OCI-LY1 (cell line): ENCODE data around the gene TRIM9.

Source experiments
- H2AFZ ChIP-seq: fragments of 200-600 bp; sonication (generic), shearing (Covaris generic); 2 replicates; pipeline ENCODE4 v1.6.0; 2014; ENCODE audit warnings: antibody characterized with exemption, mild to moderate bottlenecking, low read length
- H3F3A ChIP-seq: fragments of 200-600 bp; sonication (generic), shearing (Covaris generic); 2 replicates; pipeline ENCODE4 v1.6.0; 2014; ENCODE audit warnings: mild to moderate bottlenecking, antibody characterized with exemption, low read length, moderate library complexity; ENCODE audit not compliant: insufficient read depth
- H3K27ac ChIP-seq: fragments of 200-600 bp; sonication (generic); 2 replicates; pipeline ENCODE4 v1.5.1; 2014; ENCODE audit warnings: low read length, mixed run types, mild to moderate bottlenecking, low read depth; ENCODE audit not compliant: poor library complexity, severe bottlenecking
- H3K27me3 ChIP-seq: fragments of 200-600 bp; sonication (generic); 2 replicates; pipeline ENCODE4 v1.6.0; 2014; ENCODE audit warnings: antibody characterized with exemption, mild to moderate bottlenecking, low read length, moderate library complexity; ENCODE audit not compliant: insufficient read depth
- H3K36me3 ChIP-seq: fragments of 200-600 bp; sonication (generic); 2 replicates; pipeline ENCODE4 v1.6.1; 2014; ENCODE audit warnings: mild to moderate bottlenecking, antibody characterized with exemption, low read length, moderate library complexity, mixed read lengths; ENCODE audit not compliant: insufficient read depth
- H3K4me1 ChIP-seq: fragments of 200-600 bp; sonication (generic); 2 replicates; pipeline ENCODE4 v1.5.1; 2014; ENCODE audit warnings: mild to moderate bottlenecking, low read length, moderate library complexity; ENCODE audit not compliant: insufficient read depth, severe bottlenecking
- H3K4me2 ChIP-seq: fragments of 200-600 bp; sonication (generic), shearing (Covaris generic); 2 replicates; pipeline ENCODE4 v1.6.1; 2014; ENCODE audit warnings: low read length
- H3K4me3 ChIP-seq: fragments of 200-600 bp; sonication (generic); 2 replicates; pipeline ENCODE4 v1.5.1; 2014; ENCODE audit warnings: low read length, low read depth, mild to moderate bottlenecking, mixed read lengths; ENCODE audit not compliant: poor library complexity, severe bottlenecking
- H3K79me2 ChIP-seq: fragments of 200-600 bp; shearing (Covaris generic); 2 replicates; pipeline ENCODE4 v1.6.1; 2016; ENCODE audit warnings: mixed run types, low read length, mixed read lengths; ENCODE audit not compliant: insufficient read depth
- H3K9ac ChIP-seq: fragments of 200-600 bp; sonication (generic), shearing (Covaris generic); 2 replicates; pipeline ENCODE4 v1.6.1; 2014; ENCODE audit warnings: mild to moderate bottlenecking, low read length, mixed read lengths
- H3K9me2 ChIP-seq: fragments of 200-600 bp; sonication (generic), shearing (Covaris generic); 2 replicates; pipeline ENCODE4 v1.6.1; 2014; ENCODE audit warnings: low read depth, mild to moderate bottlenecking, low read length, mixed read lengths
- H3K9me3 ChIP-seq: fragments of 200-600 bp; shearing (Covaris generic); 2 replicates; pipeline ENCODE4 v1.6.1; 2014; ENCODE audit warnings: low read length, mixed read lengths
- H4K20me1 ChIP-seq: fragments of 200-600 bp; sonication (generic), shearing (Covaris generic); 2 replicates; pipeline ENCODE4 v1.6.0; 2016; ENCODE audit warnings: mild to moderate bottlenecking, low read length; ENCODE audit not compliant: insufficient read depth
- EZH2 ChIP-seq: fragments of 200-600 bp; sonication (generic), shearing (Covaris generic); IDR thresholded peaks from 2 replicates; pipeline ENCODE4 v1.8.0; 2017; ENCODE audit warnings: borderline replicate concordance, mixed run types, mild to moderate bottlenecking, antibody characterized with exemption, low read length, moderate library complexity, mixed read lengths
- TF ChIP-seq, protein P1 (sequence below): fragments of 200-600 bp; sonication (generic), shearing (Covaris generic); IDR thresholded peaks from 2 replicates; pipeline ENCODE4 v1.5.1; 2017; ENCODE audit warnings: mild to moderate bottlenecking, antibody characterized with exemption, low read length, moderate library complexity, mixed read lengths

The TRIM9 gene

GRCh38 chr14:51004352-51004800 lies 90.5 kb downstream of the TRIM9 start:
- Histone ChIP-seq H2AFZ (no peak overlapping the region), H3K27ac (no peak overlapping the region), H3K9me3 (no peaks in the 10 kb centered on the region), H3K36me3 (no peaks in the 10 kb centered on the region), H3K9ac (no peak overlapping the region), H3F3A (no peaks in the 10 kb centered on the region), H3K4me3 (no peak overlapping the region), H3K4me1 (no peaks in the 10 kb centered on the region), H3K79me2 (no peaks in the 10 kb centered on the region), H3K27me3 (no peaks in the 10 kb centered on the region), H4K20me1 (no peaks in the 10 kb centered on the region), H3K9me2 (no peaks in the 10 kb centered on the region), H3K4me2 (no peak overlapping the region)
- TF ChIP-seq, protein P1, sequence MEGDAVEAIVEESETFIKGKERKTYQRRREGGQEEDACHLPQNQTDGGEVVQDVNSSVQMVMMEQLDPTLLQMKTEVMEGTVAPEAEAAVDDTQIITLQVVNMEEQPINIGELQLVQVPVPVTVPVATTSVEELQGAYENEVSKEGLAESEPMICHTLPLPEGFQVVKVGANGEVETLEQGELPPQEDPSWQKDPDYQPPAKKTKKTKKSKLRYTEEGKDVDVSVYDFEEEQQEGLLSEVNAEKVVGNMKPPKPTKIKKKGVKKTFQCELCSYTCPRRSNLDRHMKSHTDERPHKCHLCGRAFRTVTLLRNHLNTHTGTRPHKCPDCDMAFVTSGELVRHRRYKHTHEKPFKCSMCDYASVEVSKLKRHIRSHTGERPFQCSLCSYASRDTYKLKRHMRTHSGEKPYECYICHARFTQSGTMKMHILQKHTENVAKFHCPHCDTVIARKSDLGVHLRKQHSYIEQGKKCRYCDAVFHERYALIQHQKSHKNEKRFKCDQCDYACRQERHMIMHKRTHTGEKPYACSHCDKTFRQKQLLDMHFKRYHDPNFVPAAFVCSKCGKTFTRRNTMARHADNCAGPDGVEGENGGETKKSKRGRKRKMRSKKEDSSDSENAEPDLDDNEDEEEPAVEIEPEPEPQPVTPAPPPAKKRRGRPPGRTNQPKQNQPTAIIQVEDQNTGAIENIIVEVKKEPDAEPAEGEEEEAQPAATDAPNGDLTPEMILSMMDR: no peak
- TF ChIP-seq EZH2: no peak

DNA sequence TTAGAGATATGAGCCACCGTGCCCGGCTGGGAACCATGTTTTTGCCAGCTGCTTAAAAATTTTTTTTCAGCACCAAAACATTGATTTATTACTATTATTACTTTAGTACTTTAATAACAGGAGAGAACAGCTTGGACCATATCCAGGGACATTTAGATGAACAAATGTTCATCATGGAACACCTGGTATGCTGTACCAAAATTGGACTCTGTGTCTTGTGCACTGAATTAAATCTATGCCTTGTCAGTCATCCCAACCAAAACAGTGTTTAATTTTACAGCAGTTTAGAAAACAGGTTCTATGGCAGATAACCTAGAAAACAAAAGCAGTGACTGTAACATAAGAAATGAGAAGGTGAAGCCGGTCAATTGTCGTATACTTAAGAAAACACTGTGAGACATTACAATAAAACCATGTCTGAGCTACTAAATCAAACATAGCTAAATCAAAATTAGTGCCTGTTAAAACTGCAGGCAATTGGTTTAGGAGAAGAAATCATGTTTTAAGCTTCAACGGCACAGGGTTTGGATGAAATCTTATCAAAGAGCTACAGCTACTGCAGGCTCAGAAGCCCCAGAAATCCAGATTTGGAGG lies 92.4 kb downstream of the TRIM9 start:
- Histone ChIP-seq H3F3A (no peaks in the 10 kb centered on the region), H3K4me2 (no peak overlapping the region), H3K9me2 (no peaks in the 10 kb centered on the region), H3K4me3 (no peak overlapping the region), H3K27me3 (no peaks in the 10 kb centered on the region), H3K4me1 (no peaks in the 10 kb centered on the region), H2AFZ (no peak overlapping the region), H3K27ac (no peak overlapping the region), H3K36me3 (no peaks in the 10 kb centered on the region), H3K9ac (no peak overlapping the region), H3K79me2 (no peaks in the 10 kb centered on the region), H3K9me3 (no peaks in the 10 kb centered on the region), H4K20me1 (no peaks in the 10 kb centered on the region)
- TF ChIP-seq EZH2: no peak
- TF ChIP-seq, protein P1: no peak

- Histone ChIP-seq H3K79me2 (no peaks in the 10 kb centered on the region), H3F3A (no peaks in the 10 kb centered on the region), H3K9me2 (no peaks in the 10 kb centered on the region), H3K27ac (no peak overlapping the region), H3K27me3 (no peaks in the 10 kb centered on the region), H3K9me3 (no peaks in the 10 kb centered on the region), H3K4me3 (no peak overlapping the region), H3K4me1 (no peaks in the 10 kb centered on the region), H3K9ac (no peak overlapping the region), H2AFZ (no peak overlapping the region), H4K20me1 (no peaks in the 10 kb centered on the region), H3K36me3 (no peaks in the 10 kb centered on the region), H3K4me2 (no peak overlapping the region)
- TF ChIP-seq, protein P1: no peak
- TF ChIP-seq EZH2: no peak
Observed at GRCh38 chr14:51000566-51000965, 94.3 kb downstream of the TRIM9 start.
